Liver (tissue), 9 donors: ENCODE measurements around the gene THEM5. TPM values are rescaled to one million over a fixed set of nuclear protein-coding genes. Genes with fewer than 3 reads are reported as not detected.
A peak's percentile ranks its signal among the peaks of the same experiment; 100 is the strongest.

ENCODE experiments used
- DNase-seq: peaks from one replicate; pipeline ENCODE4 v3.0.0-alpha.2; 2017; ENCODE audit warnings: low spot score
- H3K27ac ChIP-seq, 2 donors: one replicate each; pipeline ENCODE4 v1.7.0; 2013; ENCODE audit warnings: inconsistent platforms in 2 of 2, low read length in 2 of 2, control low read depth in 1 of 2, low read depth in 1 of 2, mild to moderate bottlenecking in 1 of 2
- H3K27me3 ChIP-seq, 4 donors: one replicate each; pipeline versions ENCODE4 v1.6.1 to v1.7.0; 2013; ENCODE audit warnings: low read length in 3 of 4, inconsistent platforms in 1 of 4, mild to moderate bottlenecking in 1 of 4, moderate library complexity in 1 of 4; ENCODE audit not compliant: control insufficient read depth in 4 of 4, insufficient read depth in 4 of 4
- H3K36me3 ChIP-seq, 4 donors: one replicate each; pipeline versions ENCODE4 v1.6.1 to v1.7.0; 2013; ENCODE audit warnings: low read length in 3 of 4, mild to moderate bottlenecking in 3 of 4, low read depth in 1 of 4, moderate library complexity in 1 of 4; ENCODE audit not compliant: control insufficient read depth in 4 of 4, insufficient read depth in 3 of 4
- H3K4me1 ChIP-seq, 4 donors: one replicate each; pipeline versions ENCODE4 v1.6.1 to v1.7.0; 2013; ENCODE audit warnings: low read length in 3 of 4, mild to moderate bottlenecking in 3 of 4, moderate library complexity in 1 of 4; ENCODE audit not compliant: control insufficient read depth in 4 of 4, insufficient read depth in 4 of 4
- H3K4me3 ChIP-seq, 3 donors: one replicate each; pipeline versions ENCODE4 v1.6.1 to v1.7.0; 2013; ENCODE audit warnings: low read length in 3 of 3, control low read depth in 1 of 3, low read depth in 1 of 3, mild to moderate bottlenecking in 1 of 3
- H3K9ac ChIP-seq, 2 donors: one replicate each; pipeline ENCODE4 v1.7.0; 2013; ENCODE audit warnings: low read length in 2 of 2, mild to moderate bottlenecking in 2 of 2, moderate library complexity in 2 of 2, control low read depth in 1 of 2, low read depth in 1 of 2
- H3K9me3 ChIP-seq, 4 donors: one replicate each; pipeline versions ENCODE4 v1.6.1 to v1.7.0; 2013; ENCODE audit warnings: low read length in 3 of 4; ENCODE audit not compliant: control insufficient read depth in 4 of 4
- CTCF ChIP-seq: fragments of 150-350 bp; IDR thresholded peaks from 2 replicates; pipeline ENCODE4 v1.5.1; 2017; ENCODE audit warnings: improper control_type of control experiment, low read depth, low read length; ENCODE audit not compliant: missing input control
- EGR1 ChIP-seq, 2 donors: IDR thresholded peaks; 2 replicates each; pipeline ENCODE4 v1.6.1; 2016 to 2018; ENCODE audit warnings: antibody characterized with exemption in 2 of 2, low read depth in 2 of 2
- FOXA1 ChIP-seq: IDR thresholded peaks from 2 replicates; pipeline ENCODE4 v1.6.1; 2016; ENCODE audit warnings: antibody characterized with exemption
- FOXA2 ChIP-seq: IDR thresholded peaks from 2 replicates; pipeline ENCODE4 v1.6.1; 2016; ENCODE audit warnings: antibody characterized with exemption
- GABPA ChIP-seq, 2 donors: IDR thresholded peaks in 1 of 2; conservative IDR thresholded peaks in 1 of 2; 2 replicates each; pipeline ENCODE4 v1.6.1; 2016; ENCODE audit warnings: antibody characterized with exemption in 2 of 2, mild to moderate bottlenecking in 1 of 2, moderate library complexity in 1 of 2
- HNF4A ChIP-seq, 2 donors: conservative IDR thresholded peaks; 2 replicates each; pipeline ENCODE4 v1.6.1; 2016; ENCODE audit warnings: antibody characterized with exemption in 2 of 2, mild to moderate bottlenecking in 2 of 2
- HNF4G ChIP-seq: IDR thresholded peaks from 2 replicates; pipeline ENCODE4 v1.6.1; 2016; ENCODE audit warnings: antibody characterized with exemption
- JUND ChIP-seq, 2 donors: IDR thresholded peaks; 2 replicates each; pipeline ENCODE4 v1.6.1; 2016; ENCODE audit warnings: antibody characterized with exemption in 2 of 2
- NR2F2 ChIP-seq: IDR thresholded peaks from 2 replicates; pipeline ENCODE4 v1.6.1; 2016; ENCODE audit warnings: antibody characterized with exemption
- RAD21 ChIP-seq, 2 donors: IDR thresholded peaks; 2 replicates each; pipeline ENCODE4 v1.6.1; 2016; ENCODE audit warnings: antibody characterized with exemption in 2 of 2, mild to moderate bottlenecking in 2 of 2
- RXRA ChIP-seq, 2 donors: IDR thresholded peaks; 2 replicates each; pipeline ENCODE4 v1.6.1; 2017 to 2018; ENCODE audit warnings: antibody characterized with exemption in 2 of 2, mild to moderate bottlenecking in 1 of 2
- SP1 ChIP-seq: IDR thresholded peaks from 2 replicates; pipeline ENCODE4 v1.6.1; 2018; ENCODE audit warnings: antibody characterized with exemption, mild to moderate bottlenecking
- TAF1 ChIP-seq: conservative IDR thresholded peaks from 2 replicates; pipeline ENCODE4 v1.6.1; 2016; ENCODE audit warnings: antibody characterized with exemption, mild to moderate bottlenecking
- YY1 ChIP-seq: IDR thresholded peaks from 2 replicates; pipeline ENCODE4 v1.6.1; 2016; ENCODE audit warnings: antibody characterized with exemption, mild to moderate bottlenecking
- WGBS: extraction: QIAGEN DNeasy Blood & Tissue Kit; methylation state at CpG from one replicate; pipeline ENCODE4 v1.1.7; 2013; 5-methylcytosine and 5-hydroxymethylcytosine counted together
- polyA plus RNA-seq, 2 donors: library from polyadenylated mRNA; stranded (reverse) in 1 of 2; unstranded in 1 of 2; fragments of 200-250 nt in 1 of 2; fragments of >200 nt in 1 of 2; fragmentation: Nextera tagmentation in 1 of 2; extraction: Ambion mirVana in 1 of 2; gene quantifications; one replicate each; pipeline versions ENCODE4 v1.2.1 to v1.2.3, GENCODE V29; 2013 to 2015
- total RNA-seq, 2 donors: library from RNA; depleted of rRNA; stranded (reverse); fragments of >200 nt; gene quantifications; one replicate each; pipeline ENCODE4 v1.2.3, GENCODE V29; 2014
- TF ChIP-seq, protein P1 (sequence below): IDR thresholded peaks from 2 replicates; pipeline ENCODE4 v1.6.1; 2016; ENCODE audit warnings: antibody characterized with exemption
- TF ChIP-seq, protein P2 (sequence below): IDR thresholded peaks from 2 replicates; pipeline ENCODE4 v1.6.1; 2016; ENCODE audit warnings: antibody characterized with exemption
- TF ChIP-seq, protein P3 (sequence below): IDR thresholded peaks from 2 replicates; pipeline ENCODE4 v1.6.1; 2016; ENCODE audit warnings: antibody characterized with exemption, mild to moderate bottlenecking
- TF ChIP-seq, protein P4 (sequence below): IDR thresholded peaks from 2 replicates; pipeline ENCODE4 v1.6.1; 2016; ENCODE audit warnings: antibody characterized with exemption
- donor health status: healthy.
- donor health status: healthy.
- donor health status: healthy.
- donor health status: healthy.
- donor health status: healthy.

THEM5 gene
- total and polyA plus RNA-seq, 4 donors: 0.09 TPM; not detected in 3

DNA sequence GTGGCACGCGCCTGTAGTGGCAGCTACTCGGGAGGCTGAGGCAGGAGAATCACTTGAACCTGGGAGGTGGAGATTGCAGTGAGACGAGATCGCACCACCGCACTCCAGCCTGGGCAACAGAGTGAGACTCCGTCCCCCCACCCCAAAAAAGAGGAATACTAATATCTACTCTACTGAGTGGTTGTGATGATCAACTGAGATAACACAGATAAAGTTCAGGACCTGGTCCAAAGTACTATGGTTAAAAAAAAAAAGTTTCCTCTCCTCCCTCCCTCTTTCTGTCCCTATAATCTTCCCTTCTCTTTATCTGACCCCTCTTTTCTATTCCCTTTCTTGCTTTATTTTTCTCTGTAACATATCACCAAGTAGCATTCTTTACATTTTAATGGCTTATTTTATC, 17.9 kb downstream of the THEM5 start:
- TF ChIP-seq HNF4A (conservative IDR thresholded peaks at IDR 0.05) (peak; percentile 51 to 52), TAF1 (no peak)
- no peaks in the 10 kb centered on the region for H3K27me3 ChIP-seq
- peaks cover 37 to 78% (median 60%) of the 10 kb centered on the region in 4 donors for H3K4me1 ChIP-seq
- H3K27ac ChIP-seq: peak overlapping the region; percentile 76 to 81
- 89% methylated on average over 7 of the region's 7 CpGs for WGBS
- H3K9ac ChIP-seq: peak overlapping the region in 1 of 2 donors; percentile 42
- H3K4me3 ChIP-seq: no peak overlapping the region
- no peak for DNase-seq
- no peaks in the 10 kb centered on the region for H3K36me3 ChIP-seq
- H3K9me3 ChIP-seq: no peaks in the 10 kb centered on the region

GRCh38 chr1:151834239-151834638, 19.3 kb downstream of the THEM5 start:
- WGBS: 24% methylated on average over 3 of the region's 3 CpGs
- TF ChIP-seq TAF1 (no peak), GABPA (IDR thresholded peaks at IDR 0.05 in 1 of 2, conservative IDR thresholded peaks at IDR 0.05 in 1 of 2) (no peak), RAD21 (IDR thresholded peaks at IDR 0.05) (peak in 1 of 2 donors; percentile 17), JUND (IDR thresholded peaks at IDR 0.05) (peak in 1 of 2 donors; percentile 33), NR2F2 (peak; percentile 84), CTCF (no peak), RXRA (IDR thresholded peaks at IDR 0.05) (peak; percentile 95 to 98), SP1 (peak; percentile 91), HNF4G (peak; percentile 71), EGR1 (IDR thresholded peaks at IDR 0.05; ENCODE audit: low read depth in 2 of 2) (peak in 1 of 2 donors; percentile 48), HNF4A (conservative IDR thresholded peaks at IDR 0.05) (peak; percentile 89), FOXA1 (no peak), YY1 (no peak), FOXA2 (no peak)
- TF ChIP-seq, protein P1, sequence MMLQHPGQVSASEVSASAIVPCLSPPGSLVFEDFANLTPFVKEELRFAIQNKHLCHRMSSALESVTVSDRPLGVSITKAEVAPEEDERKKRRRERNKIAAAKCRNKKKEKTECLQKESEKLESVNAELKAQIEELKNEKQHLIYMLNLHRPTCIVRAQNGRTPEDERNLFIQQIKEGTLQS: no peak
- TF ChIP-seq, protein P2, sequence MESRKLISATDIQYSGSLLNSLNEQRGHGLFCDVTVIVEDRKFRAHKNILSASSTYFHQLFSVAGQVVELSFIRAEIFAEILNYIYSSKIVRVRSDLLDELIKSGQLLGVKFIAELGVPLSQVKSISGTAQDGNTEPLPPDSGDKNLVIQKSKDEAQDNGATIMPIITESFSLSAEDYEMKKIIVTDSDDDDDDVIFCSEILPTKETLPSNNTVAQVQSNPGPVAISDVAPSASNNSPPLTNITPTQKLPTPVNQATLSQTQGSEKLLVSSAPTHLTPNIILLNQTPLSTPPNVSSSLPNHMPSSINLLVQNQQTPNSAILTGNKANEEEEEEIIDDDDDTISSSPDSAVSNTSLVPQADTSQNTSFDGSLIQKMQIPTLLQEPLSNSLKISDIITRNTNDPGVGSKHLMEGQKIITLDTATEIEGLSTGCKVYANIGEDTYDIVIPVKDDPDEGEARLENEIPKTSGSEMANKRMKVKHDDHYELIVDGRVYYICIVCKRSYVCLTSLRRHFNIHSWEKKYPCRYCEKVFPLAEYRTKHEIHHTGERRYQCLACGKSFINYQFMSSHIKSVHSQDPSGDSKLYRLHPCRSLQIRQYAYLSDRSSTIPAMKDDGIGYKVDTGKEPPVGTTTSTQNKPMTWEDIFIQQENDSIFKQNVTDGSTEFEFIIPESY: peak; percentile 25
- TF ChIP-seq, protein P3, sequence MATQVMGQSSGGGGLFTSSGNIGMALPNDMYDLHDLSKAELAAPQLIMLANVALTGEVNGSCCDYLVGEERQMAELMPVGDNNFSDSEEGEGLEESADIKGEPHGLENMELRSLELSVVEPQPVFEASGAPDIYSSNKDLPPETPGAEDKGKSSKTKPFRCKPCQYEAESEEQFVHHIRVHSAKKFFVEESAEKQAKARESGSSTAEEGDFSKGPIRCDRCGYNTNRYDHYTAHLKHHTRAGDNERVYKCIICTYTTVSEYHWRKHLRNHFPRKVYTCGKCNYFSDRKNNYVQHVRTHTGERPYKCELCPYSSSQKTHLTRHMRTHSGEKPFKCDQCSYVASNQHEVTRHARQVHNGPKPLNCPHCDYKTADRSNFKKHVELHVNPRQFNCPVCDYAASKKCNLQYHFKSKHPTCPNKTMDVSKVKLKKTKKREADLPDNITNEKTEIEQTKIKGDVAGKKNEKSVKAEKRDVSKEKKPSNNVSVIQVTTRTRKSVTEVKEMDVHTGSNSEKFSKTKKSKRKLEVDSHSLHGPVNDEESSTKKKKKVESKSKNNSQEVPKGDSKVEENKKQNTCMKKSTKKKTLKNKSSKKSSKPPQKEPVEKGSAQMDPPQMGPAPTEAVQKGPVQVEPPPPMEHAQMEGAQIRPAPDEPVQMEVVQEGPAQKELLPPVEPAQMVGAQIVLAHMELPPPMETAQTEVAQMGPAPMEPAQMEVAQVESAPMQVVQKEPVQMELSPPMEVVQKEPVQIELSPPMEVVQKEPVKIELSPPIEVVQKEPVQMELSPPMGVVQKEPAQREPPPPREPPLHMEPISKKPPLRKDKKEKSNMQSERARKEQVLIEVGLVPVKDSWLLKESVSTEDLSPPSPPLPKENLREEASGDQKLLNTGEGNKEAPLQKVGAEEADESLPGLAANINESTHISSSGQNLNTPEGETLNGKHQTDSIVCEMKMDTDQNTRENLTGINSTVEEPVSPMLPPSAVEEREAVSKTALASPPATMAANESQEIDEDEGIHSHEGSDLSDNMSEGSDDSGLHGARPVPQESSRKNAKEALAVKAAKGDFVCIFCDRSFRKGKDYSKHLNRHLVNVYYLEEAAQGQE: peak; percentile 42
- TF ChIP-seq, protein P4, sequence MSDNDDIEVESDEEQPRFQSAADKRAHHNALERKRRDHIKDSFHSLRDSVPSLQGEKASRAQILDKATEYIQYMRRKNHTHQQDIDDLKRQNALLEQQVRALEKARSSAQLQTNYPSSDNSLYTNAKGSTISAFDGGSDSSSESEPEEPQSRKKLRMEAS: peak; percentile 41
- H3K4me1 ChIP-seq: peaks cover 40 to 80% (median 70%) of the 10 kb centered on the region in 4 donors
- H3K27me3 ChIP-seq: no peaks in the 10 kb centered on the region
- DNase-seq: no peak
- H3K36me3 ChIP-seq: no peaks in the 10 kb centered on the region
- H3K27ac ChIP-seq: peak overlapping the region; percentile 76 to 81
- peak overlapping the region in 1 of 2 donors; percentile 60 for H3K9ac ChIP-seq
- H3K4me3 ChIP-seq: peak overlapping the region in 1 of 3 donors; percentile 35
- H3K9me3 ChIP-seq: no peaks in the 10 kb centered on the region
